Endothelial cell of umbilical vein (primary cell): ENCODE measurements around the gene ACOT2. TPM values are rescaled to one million over a fixed set of nuclear protein-coding genes. Genes with fewer than 3 reads are reported as not detected.

Experiments
- BruUV-seq: library from RNA; stranded (reverse); fragments of 400-500 nt; replicated peaks from 2 replicates; lab custom pipeline; 2021; lab: Mats Ljungman, UMichigan
- CTCF ChIA-PET: fragments of 300-600, 350-600 bp; sonication (Branson Sonifier 250); formaldehyde crosslinking; loops from one replicate; lab custom pipeline; 2021; ENCODE audit warnings: antibody characterized with exemption, inconsistent platforms; lab: Charles Lee
- POLR2A ChIA-PET: fragments of 300-600, 350-600 bp; sonication (Branson Sonifier 250); formaldehyde crosslinking; loops from one replicate; lab custom pipeline; 2021; ENCODE audit warnings: antibody characterized with exemption, inconsistent platforms; lab: Charles Lee
- DNase-seq: peaks from one replicate; pipeline ENCODE4 v3.0.0-alpha.2; 2011; ENCODE audit warnings: low read depth, low spot score
- FAIRE-seq: peaks from 2 replicates; lab custom pipeline; 2011; peaks lifted over from hg19 to GRCh38; lab: Jason Lieb, UNC
- H2AFZ ChIP-seq: 2 replicates; pipeline ENCODE4 v1.6.0; 2012; ENCODE audit warnings: low read depth, low read length, control low read depth, inconsistent platforms
- H3K27ac ChIP-seq: 2 replicates; pipeline ENCODE4 v1.5.1; 2011; ENCODE audit warnings: low read depth, mild to moderate bottlenecking, control low read depth, low read length, moderate library complexity; ENCODE audit not compliant: insufficient read depth
- H3K27me3 ChIP-seq, 2 experiments: 2 replicates each; pipeline versions ENCODE4 v1.6.0 to v1.6.1; 2011; ENCODE audit warnings: low read length in 2 of 2, mixed read lengths in 1 of 2; ENCODE audit not compliant: control insufficient read depth in 2 of 2, insufficient read depth in 2 of 2
- H3K36me3 ChIP-seq, 2 experiments: 2 replicates in 1 of 2; 3 replicates in 1 of 2; pipeline ENCODE4 v1.5.1; 2011; ENCODE audit warnings: low read length in 2 of 2, mild to moderate bottlenecking in 1 of 2, moderate library complexity in 1 of 2; ENCODE audit not compliant: control insufficient read depth in 2 of 2, insufficient read depth in 2 of 2; ENCODE audit errors: extremely low read depth in 1 of 2
- H3K4me1 ChIP-seq: 3 replicates; pipeline ENCODE4 v1.5.1; 2011; ENCODE audit warnings: mild to moderate bottlenecking, low read length; ENCODE audit not compliant: control insufficient read depth, insufficient read depth; ENCODE audit errors: extremely low read depth
- H3K4me2 ChIP-seq: 2 replicates; pipeline ENCODE4 v1.6.1; 2011; ENCODE audit warnings: low read length, control low read depth, mixed read lengths; ENCODE audit not compliant: insufficient read depth
- H3K4me3 ChIP-seq, 3 experiments: fragments of 200-600 bp in 1 of 3; sonication (generic), shearing (Covaris generic) in 1 of 3; replicated peaks in 1 of 3; 2 replicates each; pipeline ENCODE4 v1.5.1; 2011 to 2016; ENCODE audit warnings: control low read depth in 3 of 3, low read length in 3 of 3, mild to moderate bottlenecking in 2 of 3, inconsistent platforms in 1 of 3, low read depth in 1 of 3, moderate library complexity in 1 of 3; ENCODE audit not compliant: insufficient read depth in 1 of 3
- H3K79me2 ChIP-seq: 2 replicates; pipeline ENCODE4 v1.6.0; 2012; ENCODE audit warnings: low read length, inconsistent platforms; ENCODE audit not compliant: control insufficient read depth, insufficient read depth
- H3K9ac ChIP-seq: replicated peaks from 2 replicates; pipeline ENCODE3; 2011; ENCODE audit warnings: low read length, control low read depth; ENCODE audit not compliant: insufficient read depth; ENCODE audit errors: extremely low read depth
- H3K9me1 ChIP-seq: replicated peaks from 3 replicates; pipeline ENCODE4 v1.6.0; 2011; ENCODE audit warnings: mild to moderate bottlenecking, low read length; ENCODE audit not compliant: control insufficient read depth, insufficient read depth; ENCODE audit errors: extremely low read depth
- H3K9me3 ChIP-seq: replicated peaks from 2 replicates; pipeline ENCODE4 v1.5.1; 2012; ENCODE audit warnings: low read length, inconsistent platforms; ENCODE audit not compliant: control insufficient read depth, insufficient read depth
- H4K20me1 ChIP-seq: replicated peaks from 2 replicates; pipeline ENCODE3; 2011; ENCODE audit warnings: mild to moderate bottlenecking, low read length; ENCODE audit not compliant: control insufficient read depth, insufficient read depth; ENCODE audit errors: extremely low read depth
- CTCF ChIP-seq, 2 donors: IDR thresholded peaks; 1 replicate in 1 of 2; 2 replicates in 1 of 2; pipeline ENCODE4 v1.5.1; 2011; ENCODE audit warnings: low read length in 2 of 2, mild to moderate bottlenecking in 2 of 2, moderate library complexity in 2 of 2, control low read depth in 1 of 2, inconsistent platforms in 1 of 2, low read depth in 1 of 2; ENCODE audit not compliant: insufficient read depth in 1 of 2; ENCODE audit errors: extremely low read depth in 1 of 2
- EZH2 ChIP-seq: IDR thresholded peaks from 2 replicates; pipeline ENCODE4 v1.6.1; 2012; ENCODE audit warnings: borderline replicate concordance, low read depth, mild to moderate bottlenecking, moderate library complexity, low read length, inconsistent platforms; ENCODE audit not compliant: severe bottlenecking
- FOS ChIP-seq: IDR thresholded peaks from 2 replicates; pipeline ENCODE4 v1.6.1; 2011; ENCODE audit warnings: mild to moderate bottlenecking, low read length, moderate library complexity, borderline replicate concordance; ENCODE audit not compliant: insufficient read depth
- GATA2 ChIP-seq: IDR thresholded peaks from 2 replicates; pipeline ENCODE4 v1.7.0; 2011; ENCODE audit warnings: low read depth, mild to moderate bottlenecking, moderate library complexity, mixed read lengths, low read length; ENCODE audit not compliant: insufficient read length, insufficient read depth
- JUN ChIP-seq: IDR thresholded peaks from 2 replicates; pipeline ENCODE4 v1.6.1; 2011; ENCODE audit warnings: borderline replicate concordance, low read depth; ENCODE audit not compliant: insufficient read length, insufficient read depth
- MAX ChIP-seq: IDR thresholded peaks from 2 replicates; pipeline ENCODE4 v1.6.1; 2011; ENCODE audit not compliant: insufficient read depth, insufficient read length
- MYC ChIP-seq: IDR thresholded peaks from one replicate; pipeline ENCODE4 v1.6.1; 2011; ENCODE audit warnings: mild to moderate bottlenecking, low read depth, low read length
- POLR2A ChIP-seq: IDR thresholded peaks from 2 replicates; pipeline ENCODE4 v1.6.1; 2012; ENCODE audit warnings: low read depth, mild to moderate bottlenecking, control low read depth, low read length
- POLR2AphosphoS5 ChIP-seq: IDR thresholded peaks from 2 replicates; pipeline ENCODE4 v1.6.1; 2012; ENCODE audit warnings: low read depth, mild to moderate bottlenecking, control low read depth, low read length, moderate library complexity; ENCODE audit not compliant: insufficient read depth
- dilution Hi-C: fragments of 300-500 bp; cut with MboI; formaldehyde crosslinking; loops from one replicate; pipeline ENCODE4 v1.15.0; 2019; ENCODE audit warnings: low sequenced_read_pairs; ENCODE audit not compliant: extremely low pct_ligation_motif_present
- intact Hi-C: fragments of 100-400 bp; cut with micrococcal nuclease; formaldehyde crosslinking; loops from one replicate; pipeline ENCODE4 v1.10.0; 2022
- polyA plus RNA-seq, 4 experiments: library from polyadenylated mRNA; depleted of rRNA in 3 of 4; stranded (reverse) in 3 of 4; unstranded in 1 of 4; fragments of >200 nt; gene quantifications; 2 replicates each; pipeline versions ENCODE4 v1.2.1 to v1.2.3, GENCODE V29; 2011 to 2012; ENCODE audit warnings: missing spikeins in 1 of 4
- total RNA-seq: library from RNA; stranded (reverse); gene quantifications from 2 replicates; pipeline ENCODE4 v1.2.3, GENCODE V29; 2021

The ACOT2 gene
- total and polyA plus RNA-seq, 2 donors (not counting 3 experiments of a cell fraction or from before 2014, with no cell fraction given) = 28.8 to 34.6 TPM

GRCh38 chr14:73619524-73619923 lies 50.5 kb downstream of the ACOT2 start:
- no peaks in the 10 kb centered on the region for H3K9me3 ChIP-seq
- no peak overlapping the region for H3K9ac ChIP-seq
- H3K27me3 ChIP-seq = peaks cover 0 to 2% of the 10 kb centered on the region in 2 experiments
- no TSS peak for BruUV-seq
- DNase-seq (no peak), FAIRE-seq (no peak)
- dilution Hi-C loops (no loop called here), intact Hi-C loops (no loop called here)
- no peak overlapping the region for H3K4me2 ChIP-seq
- no peak overlapping the region for H3K27ac ChIP-seq
- H3K4me1 ChIP-seq = no peaks in the 10 kb centered on the region
- POLR2A ChIA-PET = no interaction called here
- no peak for TF ChIP-seq POLR2AphosphoS5
- TF ChIP-seq MAX = no peak
- TF ChIP-seq MYC = no peak
- no peak for TF ChIP-seq POLR2A
- TF ChIP-seq JUN = no peak
- no peak for TF ChIP-seq CTCF (IDR thresholded peaks at IDR 0.05; ENCODE audit: extremely low read depth in 1 of 2, insufficient read depth in 1 of 2, low read depth in 1 of 2, low read length in 2 of 2)
- no peak for TF ChIP-seq FOS
- TF ChIP-seq EZH2 = no peak
- no peak for TF ChIP-seq GATA2
- CTCF ChIA-PET = interaction anchor here (1.0 to 2.2 kb wide), 3 partner anchors 10 to 15 kb away, joined by 4 to 8 read pairs (median 4); no protein-coding TSS in a partner anchor
- H4K20me1 ChIP-seq = no peaks in the 10 kb centered on the region
- H3K79me2 ChIP-seq = no peaks in the 10 kb centered on the region
- H3K4me3 ChIP-seq = no peak overlapping the region
- H2AFZ ChIP-seq = no peak overlapping the region
- H3K36me3 ChIP-seq = no peaks in the 10 kb centered on the region
- H3K9me1 ChIP-seq = no peaks in the 10 kb centered on the region
